H1 (cell line): ENCODE data around the gene SMAD7. TPM values are rescaled to one million over a fixed set of nuclear protein-coding genes. Genes with fewer than 3 reads are reported as not detected.

ENCODE experiments used
- CTCF ChIA-PET: fragments of 300-600 bp; sonication (Branson Sonifier 250); formaldehyde crosslinking; loops from one replicate; lab custom pipeline; 2021; ENCODE audit not compliant: partially characterized antibody; lab: Charles Lee
- POLR2A ChIA-PET: fragments of 300-600 bp; sonication (Branson Sonifier 250); formaldehyde crosslinking; loops from one replicate; lab custom pipeline; 2021; ENCODE audit warnings: inconsistent platforms; ENCODE audit not compliant: partially characterized antibody; lab: Charles Lee
- DNase-seq, 2 experiments: peaks; one replicate each; pipeline versions ENCODE4 v3.0.0 to v3.0.0-alpha.2; 2010 to 2022; ENCODE audit warnings: low spot score in 2 of 2, low read depth in 1 of 2, mixed read lengths in 1 of 2
- FAIRE-seq: peaks from 2 replicates; lab custom pipeline; 2011; peaks lifted over from hg19 to GRCh38; lab: Jason Lieb, UNC
- H2AFZ ChIP-seq: 2 replicates; pipeline ENCODE4 v1.8.1; 2012; ENCODE audit warnings: low read length, inconsistent platforms
- H2AK5ac ChIP-seq: 2 replicates; pipeline ENCODE4 v1.6.1; 2013; ENCODE audit warnings: low read depth, low read length
- H2BK120ac ChIP-seq: replicated peaks from 2 replicates; pipeline ENCODE3; 2013; ENCODE audit warnings: low read depth, low read length, inconsistent platforms
- H2BK12ac ChIP-seq: 2 replicates; pipeline ENCODE4 v1.6.1; 2013; ENCODE audit warnings: low read depth, low read length
- H2BK15ac ChIP-seq: 2 replicates; pipeline ENCODE4 v1.6.1; 2013; ENCODE audit warnings: low read length
- H2BK20ac ChIP-seq: 2 replicates; pipeline ENCODE4 v1.6.1; 2013; ENCODE audit warnings: low read length
- H2BK5ac ChIP-seq: 2 replicates; pipeline ENCODE4 v1.6.1; 2013; ENCODE audit warnings: low read depth, low read length
- H3K14ac ChIP-seq: 2 replicates; pipeline ENCODE4 v1.6.1; 2013; ENCODE audit warnings: inconsistent platforms; ENCODE audit not compliant: insufficient read length
- H3K18ac ChIP-seq: 2 replicates; pipeline ENCODE4 v1.6.1; 2013; ENCODE audit warnings: low read length; ENCODE audit errors: extremely low read depth
- H3K23ac ChIP-seq: 2 replicates; pipeline ENCODE4 v1.6.1; 2013; ENCODE audit warnings: inconsistent platforms; ENCODE audit not compliant: insufficient read length
- H3K23me2 ChIP-seq: 2 replicates; pipeline ENCODE4 v1.6.1; 2013; ENCODE audit warnings: low read depth, low read length
- H3K27ac ChIP-seq: 2 replicates; pipeline ENCODE4 v1.6.1; 2011; ENCODE audit warnings: low read depth, low read length, inconsistent platforms
- H3K27me3 ChIP-seq, 4 experiments: replicated peaks in 1 of 4; 1 replicate in 1 of 4; 2 replicates in 3 of 4; pipeline versions ENCODE4 v1.6.1 to v1.8.1; 2011 to 2013; ENCODE audit warnings: low read length in 3 of 4, mild to moderate bottlenecking in 3 of 4, inconsistent platforms in 2 of 4, mixed read lengths in 2 of 4, moderate library complexity in 1 of 4; ENCODE audit not compliant: control insufficient read depth in 3 of 4, insufficient read depth in 3 of 4; ENCODE audit errors: extremely low read depth in 1 of 4
- H3K36me3 ChIP-seq, 4 experiments: 2 replicates each; pipeline versions ENCODE4 v1.6.1 to v1.8.1; 2011 to 2013; ENCODE audit warnings: mild to moderate bottlenecking in 4 of 4, low read length in 3 of 4, moderate library complexity in 2 of 4, control low read depth in 1 of 4, inconsistent platforms in 1 of 4; ENCODE audit not compliant: insufficient read depth in 4 of 4, control insufficient read depth in 2 of 4
- H3K4ac ChIP-seq: replicated peaks from 2 replicates; pipeline ENCODE3; 2013; ENCODE audit warnings: low read length, low read depth, mixed read lengths, inconsistent platforms; ENCODE audit not compliant: insufficient read length
- H3K4me1 ChIP-seq, 4 experiments: replicated peaks in 1 of 4; 1 replicate in 1 of 4; 2 replicates in 3 of 4; pipeline versions ENCODE4 v1.6.1 to v1.8.1; 2011 to 2013; ENCODE audit warnings: low read length in 3 of 4, inconsistent platforms in 2 of 4, mixed read lengths in 1 of 4; ENCODE audit not compliant: insufficient read depth in 4 of 4, control insufficient read depth in 3 of 4
- H3K4me2 ChIP-seq, 2 experiments: 2 replicates each; pipeline versions ENCODE4 v1.6.1 to v1.8.1; 2011 to 2013; ENCODE audit warnings: low read depth in 2 of 2, low read length in 2 of 2, control low read depth in 1 of 2, inconsistent platforms in 1 of 2, mild to moderate bottlenecking in 1 of 2; ENCODE audit not compliant: insufficient read depth in 1 of 2
- H3K4me3 ChIP-seq, 4 experiments: fragments of 200-600, 300-600 bp in 1 of 4; sonication (generic), shearing (Covaris generic), sonication (Bioruptor Twin) in 1 of 4; 2 replicates each; pipeline versions ENCODE4 v1.5.1 to v1.8.1; 2011 to 2016; ENCODE audit warnings: low read length in 4 of 4, low read depth in 3 of 4, control low read depth in 2 of 4, inconsistent platforms in 2 of 4, mild to moderate bottlenecking in 2 of 4, mixed read lengths in 1 of 4, moderate library complexity in 1 of 4; ENCODE audit not compliant: insufficient read depth in 2 of 4; ENCODE audit errors: extremely low read depth in 1 of 4
- H3K56ac ChIP-seq: replicated peaks from 2 replicates; pipeline ENCODE3; 2013; ENCODE audit warnings: low read depth, mild to moderate bottlenecking, mixed read lengths, low read length, inconsistent platforms; ENCODE audit not compliant: insufficient read length
- H3K79me1 ChIP-seq: 2 replicates; pipeline ENCODE4 v1.6.1; 2013; ENCODE audit warnings: low read depth, low read length, control low read depth
- H3K79me2 ChIP-seq, 2 experiments: 2 replicates each; pipeline versions ENCODE4 v1.6.1 to v1.8.1; 2012 to 2013; ENCODE audit warnings: low read length in 2 of 2, mild to moderate bottlenecking in 2 of 2, inconsistent platforms in 1 of 2; ENCODE audit not compliant: insufficient read depth in 2 of 2, control insufficient read depth in 1 of 2
- H3K9ac ChIP-seq, 4 experiments: replicated peaks in 1 of 4; 1 replicate in 1 of 4; 2 replicates in 3 of 4; pipeline versions ENCODE4 v1.6.1 to v1.8.1; 2011 to 2013; ENCODE audit warnings: low read depth in 3 of 4, low read length in 3 of 4, control low read depth in 2 of 4, mild to moderate bottlenecking in 2 of 4, moderate library complexity in 2 of 4, inconsistent platforms in 1 of 4; ENCODE audit errors: extremely low read depth in 1 of 4
- H3K9me3 ChIP-seq, 2 experiments: 2 replicates each; pipeline versions ENCODE4 v1.6.1 to v1.8.1; 2012 to 2013; ENCODE audit warnings: mild to moderate bottlenecking in 2 of 2, moderate library complexity in 2 of 2, control low read depth in 1 of 2, inconsistent platforms in 1 of 2, low read depth in 1 of 2, low read length in 1 of 2, mixed read lengths in 1 of 2; ENCODE audit not compliant: insufficient read depth in 2 of 2
- H4K20me1 ChIP-seq, 2 experiments: replicated peaks in 1 of 2; 2 replicates each; pipeline versions ENCODE3 to v1.8.1; 2011 to 2013; ENCODE audit warnings: inconsistent platforms in 2 of 2, low read length in 2 of 2, mild to moderate bottlenecking in 1 of 2; ENCODE audit not compliant: insufficient read depth in 2 of 2, control insufficient read depth in 1 of 2
- H4K5ac ChIP-seq: 2 replicates; pipeline ENCODE4 v1.6.1; 2013; ENCODE audit warnings: low read length, low read depth, mixed read lengths, inconsistent platforms; ENCODE audit not compliant: insufficient read length
- H4K8ac ChIP-seq: 2 replicates; pipeline ENCODE4 v1.8.0; 2013; ENCODE audit warnings: mild to moderate bottlenecking, moderate library complexity, low read length, inconsistent platforms; ENCODE audit not compliant: insufficient read depth; ENCODE audit errors: extremely low read depth
- H4K91ac ChIP-seq: replicated peaks from 2 replicates; pipeline ENCODE3; 2013; ENCODE audit warnings: low read length, mixed read lengths, inconsistent platforms; ENCODE audit not compliant: insufficient read length
- ATF2 ChIP-seq: IDR thresholded peaks from 2 replicates; pipeline ENCODE4 v1.6.1; 2012; ENCODE audit warnings: low read length, inconsistent platforms
- ATF3 ChIP-seq: IDR thresholded peaks from 2 replicates; pipeline ENCODE4 v1.6.1; 2011; ENCODE audit warnings: low read depth, mild to moderate bottlenecking, low read length; ENCODE audit not compliant: insufficient read depth
- CHD2 ChIP-seq: IDR thresholded peaks from 2 replicates; pipeline ENCODE4 v1.6.1; 2012; ENCODE audit warnings: low read length, improper control_type of control experiment
- HDAC6 ChIP-seq: IDR thresholded peaks from one replicate; pipeline ENCODE4 v1.7.1; 2012; ENCODE audit warnings: low read depth, mild to moderate bottlenecking, inconsistent platforms, low read length, moderate library complexity
- JUND ChIP-seq: IDR thresholded peaks from 2 replicates; pipeline ENCODE4 v1.6.1; 2011; ENCODE audit warnings: mild to moderate bottlenecking, improper control_type of control experiment, low read length
- NANOG ChIP-seq: IDR thresholded peaks from 2 replicates; pipeline ENCODE4 v1.6.1; 2011; ENCODE audit warnings: low read length, low read depth, mild to moderate bottlenecking, inconsistent platforms; ENCODE audit not compliant: insufficient read depth, poor library complexity, severe bottlenecking
- PHF8 ChIP-seq: fragments of 200-600 bp; sonication (generic); conservative IDR thresholded peaks from 2 replicates; pipeline ENCODE4 v1.7.1; 2012; ENCODE audit warnings: low read depth, mild to moderate bottlenecking, inconsistent platforms, low read length, moderate library complexity
- RFX5 ChIP-seq: IDR thresholded peaks from 2 replicates; pipeline ENCODE4 v1.6.1; 2011; ENCODE audit warnings: low read depth, low read length, improper control_type of control experiment, borderline replicate concordance
- SIX5 ChIP-seq: IDR thresholded peaks from 2 replicates; pipeline ENCODE4 v1.6.1; 2011; ENCODE audit warnings: mild to moderate bottlenecking, low read depth, low read length
- SUZ12 ChIP-seq: fragments of 200-600 bp; sonication (generic); IDR thresholded peaks from 2 replicates; pipeline ENCODE4 v1.6.1; 2012; ENCODE audit warnings: mild to moderate bottlenecking, inconsistent platforms, low read length, moderate library complexity, mixed read lengths
- TEAD4 ChIP-seq: IDR thresholded peaks from 2 replicates; pipeline ENCODE4 v1.6.1; 2012; ENCODE audit warnings: low read depth, low read length, inconsistent platforms, mixed read lengths
- WGBS, 2 experiments: shearing (Covaris generic) in 1 of 2; methylation state at CpG; one replicate each; pipeline versions ENCODE4 v1.1.6 to v1.1.7; 2013 to 2015; ENCODE audit warnings: low lambda C conversion rate in 2 of 2, mixed read lengths in 2 of 2, inconsistent platforms in 1 of 2, low coverage in 1 of 2, missing lambda C conversion rate in 1 of 2; ENCODE audit not compliant: insufficient replicate concordance in 2 of 2, insufficient coverage in 1 of 2, insufficient read length in 1 of 2; ENCODE audit errors: extremely low coverage in 1 of 2, missing lambda C conversion rate in 1 of 2; 5-methylcytosine and 5-hydroxymethylcytosine counted together
- polyA plus RNA-seq, 7 experiments: library from polyadenylated mRNA; depleted of rRNA in 3 of 7; stranded (reverse) in 5 of 7; unstranded in 2 of 7; fragments of >200 nt in 5 of 7; fragments of 200-250 nt in 2 of 7; gene quantifications; 1 replicate in 5 of 7; 2 replicates in 1 of 7; 4 replicates in 1 of 7; pipeline versions ENCODE4 v1.2.1 to v1.2.3, GENCODE V29; 2011 to 2013; ENCODE audit warnings: missing spikeins in 2 of 7, mixed read lengths in 2 of 7
- total RNA-seq: library from RNA; stranded (reverse); fragmentation: NEBNext Ultra II Directional; extraction: Animal tissue kit (Norgen Biotek cat#: 25700); gene quantifications from 2 replicates; pipeline ENCODE4 v1.2.1, GENCODE V29; 2021

Gene SMAD7
- total and polyA plus RNA-seq, 2 of the 8 experiments (the other 6 are each of a cell fraction or from before 2014, with no cell fraction given), result 6.5 to 15.5 TPM

- H4K8ac ChIP-seq, result no peak overlapping the region
- H3K79me1 ChIP-seq, result no peaks in the 10 kb centered on the region
- 84% methylated on average over 5 of the region's 5 CpGs; no CpG with 5 or more reads in 1 of the 2 experiments for WGBS, 2 experiments
- no peak for FAIRE-seq
- no peak overlapping the region for H3K27ac ChIP-seq
- peak overlapping the region; percentile 50; the same call in 1 of the 2 replicates for H2BK12ac ChIP-seq
- no peak overlapping the region for H2BK20ac ChIP-seq
- no peak overlapping the region for H3K9ac ChIP-seq
- H3K27me3 ChIP-seq, result no peaks in the 10 kb centered on the region
- H3K79me2 ChIP-seq, result no peaks in the 10 kb centered on the region
- peaks cover 0 to 14% (median 6%) of the 10 kb centered on the region in 4 experiments; a peak in 4 of 7 replicates for H3K4me1 ChIP-seq
- no peak overlapping the region for H3K18ac ChIP-seq
- no peak overlapping the region for H4K5ac ChIP-seq
- ChIA-PET POLR2A (no interaction called here), CTCF (interaction anchor here (0.7 to 1.6 kb wide), 11 partner anchors 12 to 221 kb away, joined by 3 to 4 read pairs (median 3); no protein-coding TSS in a partner anchor)
- H3K4me3 ChIP-seq, result no peak overlapping the region
- 0 out of 2 replicates have a peak, but pooled peaks cover 2% of the 10 kb centered on the region for H3K23me2 ChIP-seq
- no peak overlapping the region for H3K4me2 ChIP-seq
- no peaks in the 10 kb centered on the region for H3K36me3 ChIP-seq
- H2BK15ac ChIP-seq, result no peak overlapping the region
- no peak overlapping the region for H4K91ac ChIP-seq
- no peaks in the 10 kb centered on the region for H3K9me3 ChIP-seq
- DNase-seq, result no peak
- no peak overlapping the region for H2AFZ ChIP-seq
- no peak overlapping the region for H2BK5ac ChIP-seq
- no peaks in the 10 kb centered on the region for H4K20me1 ChIP-seq
- H3K4ac ChIP-seq, result no peak overlapping the region
- no peak overlapping the region for H3K56ac ChIP-seq
- H3K23ac ChIP-seq, result no peak overlapping the region
- no peak overlapping the region for H3K14ac ChIP-seq
- H2AK5ac ChIP-seq, result no peak overlapping the region
- H2BK120ac ChIP-seq, result no peak overlapping the region
- no peak for TF ChIP-seq TEAD4
- no peak for TF ChIP-seq RFX5
- TF ChIP-seq SUZ12, result no peak
- no peak for TF ChIP-seq JUND
- TF ChIP-seq PHF8, result no peak
- no peak for TF ChIP-seq HDAC6
- no peak for TF ChIP-seq ATF3
- TF ChIP-seq CHD2, result no peak
- no peak for TF ChIP-seq SIX5
- no peak for TF ChIP-seq NANOG
- TF ChIP-seq ATF2, result no peak
These were observed 55.9 kb downstream of the SMAD7 start for GRCh38 chr18:48894799-48895346.
